HG03103 (cell line): Measurements from ENCODE around the gene BMP6.
A peak's percentile ranks its signal among the peaks of the same experiment; 100 is the strongest.

Source experiments
- ATAC-seq: cut with Tn5 transposase; IDR thresholded peaks from one replicate; pipeline ENCODE4 v1.9.1; 2021; ENCODE audit warnings: low read depth; ENCODE audit not compliant: unreplicated experiment

The BMP6 gene

GRCh38 chr6:7725849-7726415 lies at the start of gene BMP6:
Gene BMP6, plus strand, starts transcription at chr6:7726099. Its CDS starts 857 bp downstream, at chr6:7726956.
- peak; percentile 68 for ATAC-seq

- no peak for ATAC-seq
Observed at GRCh38 chr6:7677229-7677628, 48.7 kb upstream of the BMP6 start.

GRCh38 chr6:7680393-7681075 lies 45.4 kb upstream of the BMP6 start:
- no peak for ATAC-seq

GRCh38 chr6:7681449-7681848 lies 44.5 kb upstream of the BMP6 start:
- no peak for ATAC-seq

- no peak for ATAC-seq
Observed at GRCh38 chr6:7684076-7684475, 41.8 kb upstream of the BMP6 start.

- no peak for ATAC-seq
Observed at GRCh38 chr6:7684843-7685242, 41.1 kb upstream of the BMP6 start.

- ATAC-seq: no peak
Observed at GRCh38 chr6:7685276-7685675, 40.6 kb upstream of the BMP6 start.

- no peak for ATAC-seq
Observed at GRCh38 chr6:7687145-7688111, 38.5 kb upstream of the BMP6 start.

- ATAC-seq: no peak
Observed at GRCh38 chr6:7691021-7691420, 34.9 kb upstream of the BMP6 start.

- no peak for ATAC-seq
Observed at GRCh38 chr6:7691675-7692452, 34.0 kb upstream of the BMP6 start.

GRCh38 chr6:7692453-7692784 lies 33.5 kb upstream of the BMP6 start:
- no peak for ATAC-seq

GRCh38 chr6:7693827-7694226 lies 32.1 kb upstream of the BMP6 start:
- ATAC-seq: no peak

- ATAC-seq: no peak
Observed at GRCh38 chr6:7696061-7696460, 29.8 kb upstream of the BMP6 start.

GRCh38 chr6:7697432-7697819 lies 28.5 kb upstream of the BMP6 start:
- no peak for ATAC-seq

- ATAC-seq: no peak
Observed at GRCh38 chr6:7697820-7698623, 27.9 kb upstream of the BMP6 start.

GRCh38 chr6:7701212-7701834 lies 24.6 kb upstream of the BMP6 start:
- ATAC-seq: no peak

- no peak for ATAC-seq
Observed at GRCh38 chr6:7703148-7703680, 22.7 kb upstream of the BMP6 start.

- no peak for ATAC-seq
Observed at GRCh38 chr6:7705483-7705882, 20.4 kb upstream of the BMP6 start.

- no peak for ATAC-seq
Observed at GRCh38 chr6:7706269-7706668, 19.6 kb upstream of the BMP6 start.
